Measurements from ENCODE around the gene SGTA.
A peak's percentile ranks its signal among the peaks of the same experiment; 100 is the strongest.

SGTA gene, protein sequence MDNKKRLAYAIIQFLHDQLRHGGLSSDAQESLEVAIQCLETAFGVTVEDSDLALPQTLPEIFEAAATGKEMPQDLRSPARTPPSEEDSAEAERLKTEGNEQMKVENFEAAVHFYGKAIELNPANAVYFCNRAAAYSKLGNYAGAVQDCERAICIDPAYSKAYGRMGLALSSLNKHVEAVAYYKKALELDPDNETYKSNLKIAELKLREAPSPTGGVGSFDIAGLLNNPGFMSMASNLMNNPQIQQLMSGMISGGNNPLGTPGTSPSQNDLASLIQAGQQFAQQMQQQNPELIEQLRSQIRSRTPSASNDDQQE

DNA sequence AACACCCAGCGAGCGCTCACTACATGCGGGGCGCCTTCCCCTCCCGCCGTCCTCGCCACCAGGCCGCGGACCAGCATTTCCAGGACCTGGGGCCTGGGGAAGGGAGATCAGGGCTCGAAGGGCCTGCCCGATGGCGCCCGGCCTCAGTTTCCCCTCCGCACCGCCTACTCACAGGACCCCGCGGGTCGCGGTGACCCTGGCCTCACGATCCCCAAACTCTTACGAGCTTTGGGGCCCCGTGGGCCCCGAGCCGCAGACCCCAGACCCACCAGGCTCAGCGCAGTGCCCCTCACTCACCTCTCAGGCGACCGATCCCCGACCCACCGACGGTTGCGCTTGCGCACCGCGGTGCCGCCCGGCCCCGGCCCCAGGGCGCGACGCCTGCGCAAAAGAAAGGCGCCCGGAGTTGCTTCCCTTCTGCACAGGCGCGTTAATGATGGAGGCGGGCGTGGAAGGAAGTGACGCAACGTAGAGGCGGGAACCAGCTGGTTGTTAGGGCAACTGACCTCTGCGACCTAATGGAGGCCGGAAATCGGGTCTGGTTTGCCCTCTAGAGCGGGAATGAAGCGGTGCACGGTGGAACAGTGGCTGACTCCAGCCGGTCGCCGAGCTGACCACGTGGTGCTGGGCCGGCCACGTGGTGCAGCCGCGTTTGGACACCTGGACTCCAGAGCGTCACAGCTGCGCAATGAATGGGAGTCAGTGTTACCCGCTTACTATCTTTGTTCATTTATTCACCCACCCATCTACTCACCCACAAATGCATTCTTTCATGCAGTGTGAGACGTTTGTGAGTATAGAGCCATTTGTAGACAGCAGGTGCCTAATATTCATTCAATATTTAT is at the start of gene SGTA:
SGTA (minus strand) TSS at position 338 of the 845 bp plus-strand sequence. CDS start 14,205 bp downstream, outside the sequence.
- DNase-seq (ENCODE audit: low spot score), result peak; percentile 99

DNA sequence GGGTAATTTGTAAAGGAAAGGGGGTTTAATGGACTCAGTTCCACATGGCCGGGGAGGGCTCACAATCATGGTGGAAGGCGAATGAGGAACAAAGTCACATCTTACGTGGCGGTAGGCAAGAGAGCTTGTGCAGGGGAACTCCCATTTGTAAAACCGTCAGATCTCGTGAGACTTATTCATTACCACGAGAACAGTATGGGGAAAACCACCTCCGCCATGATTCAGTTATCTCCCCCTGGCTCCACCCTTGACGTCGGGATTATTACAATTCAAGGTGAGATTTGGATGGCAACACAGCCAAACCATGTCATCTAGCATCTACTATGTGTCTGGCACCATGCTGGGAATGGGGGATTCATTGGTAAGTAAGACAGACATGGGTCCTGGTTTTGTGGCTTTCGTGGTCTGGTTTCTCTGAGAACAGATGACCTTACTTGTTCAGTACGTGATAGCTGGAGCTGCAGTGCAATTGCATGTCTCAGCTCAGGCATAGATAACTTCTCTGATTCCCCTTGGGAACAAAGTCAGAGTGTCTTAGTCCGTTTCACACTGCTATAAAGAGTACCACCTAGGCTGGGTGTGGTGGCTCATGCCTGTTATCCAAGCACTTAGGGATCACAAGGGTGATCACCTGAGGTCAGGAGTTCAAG is 44.9 kb upstream of the SGTA start:
- no peak for DNase-seq (ENCODE audit: low spot score)

DNA sequence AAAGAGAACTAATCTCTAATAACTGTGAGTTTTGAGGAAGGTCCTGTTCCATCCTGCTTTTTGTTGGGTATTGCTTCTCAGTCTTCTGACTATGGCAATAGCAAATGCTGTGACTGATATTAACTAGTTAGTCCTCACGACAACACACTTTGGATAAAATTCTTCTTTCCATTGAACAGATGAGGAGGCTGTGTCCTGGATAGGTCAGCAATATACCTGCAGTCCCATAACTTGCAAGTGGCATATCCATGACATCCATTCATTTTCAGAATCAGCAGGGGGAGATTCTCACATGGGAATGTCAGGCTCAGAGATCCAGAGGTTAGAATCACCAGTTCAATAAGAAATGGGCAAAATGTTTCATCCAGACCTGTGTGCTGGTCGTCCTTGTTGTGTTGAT is 43.9 kb upstream of the SGTA start:
- DNase-seq (ENCODE audit: low spot score), result no peak

DNA sequence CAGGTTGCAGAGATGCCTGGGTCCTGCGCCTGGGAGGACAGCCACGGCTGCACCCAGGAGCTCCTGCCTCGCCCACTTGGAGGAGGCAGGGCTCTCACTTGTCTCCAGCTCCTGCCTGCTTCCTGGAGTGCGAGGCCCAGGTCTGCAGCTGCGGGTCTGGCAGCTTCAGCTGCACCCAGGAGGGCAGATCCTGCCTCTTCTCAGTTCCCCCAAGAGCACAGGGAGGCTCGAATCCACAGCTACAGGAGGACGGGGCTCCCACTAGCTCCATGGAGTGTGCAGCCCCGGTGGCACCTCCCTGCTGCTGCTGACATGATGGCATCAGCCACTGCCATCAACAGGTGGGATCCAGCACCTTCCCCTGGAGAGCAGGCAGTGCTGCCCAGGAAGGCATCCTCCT is 41.1 kb upstream of the SGTA start:
- no peak for DNase-seq (ENCODE audit: low spot score)

DNA sequence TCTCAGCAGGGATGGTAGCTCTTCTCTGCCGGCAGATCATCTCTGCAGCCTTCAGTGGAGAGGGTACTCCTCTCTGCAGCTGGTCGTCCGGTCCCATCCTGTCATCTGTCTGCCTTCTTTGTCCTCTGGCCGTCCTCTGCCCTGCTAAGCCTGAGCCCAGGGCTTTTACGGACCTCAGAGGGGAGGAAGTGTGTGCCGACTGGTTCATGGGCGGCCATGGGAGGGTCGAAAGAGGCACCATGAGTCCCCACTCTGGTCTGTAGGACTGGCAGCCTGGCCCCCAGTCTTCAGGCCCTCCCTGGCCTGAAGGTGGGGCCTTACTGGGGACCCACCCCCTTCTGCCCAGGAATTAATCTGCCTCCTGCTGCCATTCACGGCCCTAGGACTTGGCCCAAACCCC is 40.6 kb upstream of the SGTA start:
- DNase-seq (ENCODE audit: low spot score), result no peak

DNA sequence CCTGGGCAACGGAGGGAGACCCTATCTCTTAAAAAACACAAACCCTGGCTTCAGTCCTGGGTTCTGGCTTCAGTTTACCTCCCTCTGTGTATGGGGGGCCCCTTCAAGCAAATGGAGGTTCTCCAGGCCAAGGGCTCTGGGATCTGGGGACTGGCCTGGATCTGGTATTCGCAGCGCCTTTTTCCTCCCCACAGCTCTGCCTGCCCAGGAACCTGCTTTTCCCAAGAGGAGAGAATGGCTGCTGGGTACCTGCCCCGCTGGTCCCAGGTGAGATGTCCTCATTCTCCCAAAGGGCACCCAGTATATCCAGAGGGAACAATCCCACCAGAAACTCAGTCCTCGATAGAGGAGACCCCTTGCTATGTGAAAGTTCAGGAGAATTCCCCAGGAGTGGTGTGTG is 39.8 kb upstream of the SGTA start:
- no peak for DNase-seq (ENCODE audit: low spot score)

DNA sequence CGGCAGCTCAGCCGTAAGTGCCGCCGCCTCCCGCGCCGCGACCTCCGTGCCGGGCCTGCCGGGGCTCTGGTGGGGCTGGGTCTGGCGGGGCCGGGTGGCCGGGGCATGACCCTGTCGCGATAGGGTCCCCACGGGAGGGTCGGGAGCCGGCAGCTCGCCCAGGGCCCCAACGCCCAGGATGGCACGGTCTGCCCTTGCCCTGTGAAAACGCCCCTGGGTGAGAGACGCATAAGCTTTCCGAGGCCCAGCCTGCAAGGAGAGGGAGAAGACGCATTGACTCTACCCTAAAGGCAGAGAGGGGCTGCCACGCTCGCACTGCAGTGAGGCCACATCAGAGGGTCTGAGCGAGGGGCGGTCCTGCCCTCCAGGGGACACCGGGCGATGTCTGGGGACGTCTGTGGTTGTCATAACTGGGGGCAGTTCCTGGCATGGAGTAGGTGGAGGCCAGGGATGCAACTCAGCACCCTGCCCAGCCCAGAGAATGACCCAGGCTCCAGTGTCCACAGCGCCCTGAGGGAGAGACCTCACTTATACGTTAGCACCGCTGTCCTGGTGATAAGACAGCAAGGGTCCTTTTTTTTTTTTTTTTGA is 37.1 kb upstream of the SGTA start:
- peak; percentile 12 for DNase-seq (ENCODE audit: low spot score)

DNA sequence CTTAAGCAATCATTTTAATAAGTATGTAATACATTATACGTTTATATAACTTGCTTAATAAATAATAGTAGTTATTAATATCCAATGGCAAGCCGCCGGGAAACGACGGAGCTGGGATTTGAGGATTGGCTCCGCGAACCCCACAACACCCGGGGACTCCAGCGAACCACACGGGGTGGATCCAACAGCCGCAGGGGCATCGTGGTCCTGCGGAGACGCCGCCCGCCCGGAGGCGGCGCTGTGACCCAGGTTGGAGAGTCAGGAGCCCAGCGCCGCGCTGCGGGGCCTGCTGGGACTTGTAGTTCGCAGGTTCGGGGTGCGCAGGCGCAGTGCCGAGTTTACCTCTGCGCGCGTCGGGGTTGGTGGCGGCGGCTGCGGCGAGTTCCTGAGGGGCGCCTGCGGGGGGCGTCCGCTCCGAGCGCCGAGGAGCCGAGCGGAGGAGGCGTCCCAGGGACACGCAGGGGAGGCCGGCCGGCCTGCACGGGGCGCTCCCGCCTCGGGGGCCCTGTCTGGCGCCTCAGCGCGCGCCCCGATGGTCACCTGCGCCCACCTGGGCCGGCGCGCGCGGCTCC is 36.6 kb upstream of the SGTA start, which contains the start of gene ZNF554:
ZNF554 (plus strand) TSS at position 329 of the 572 bp plus-strand sequence; CDS start at position 533, 204 bp downstream.
- DNase-seq (ENCODE audit: low spot score), result peak; percentile 95

DNA sequence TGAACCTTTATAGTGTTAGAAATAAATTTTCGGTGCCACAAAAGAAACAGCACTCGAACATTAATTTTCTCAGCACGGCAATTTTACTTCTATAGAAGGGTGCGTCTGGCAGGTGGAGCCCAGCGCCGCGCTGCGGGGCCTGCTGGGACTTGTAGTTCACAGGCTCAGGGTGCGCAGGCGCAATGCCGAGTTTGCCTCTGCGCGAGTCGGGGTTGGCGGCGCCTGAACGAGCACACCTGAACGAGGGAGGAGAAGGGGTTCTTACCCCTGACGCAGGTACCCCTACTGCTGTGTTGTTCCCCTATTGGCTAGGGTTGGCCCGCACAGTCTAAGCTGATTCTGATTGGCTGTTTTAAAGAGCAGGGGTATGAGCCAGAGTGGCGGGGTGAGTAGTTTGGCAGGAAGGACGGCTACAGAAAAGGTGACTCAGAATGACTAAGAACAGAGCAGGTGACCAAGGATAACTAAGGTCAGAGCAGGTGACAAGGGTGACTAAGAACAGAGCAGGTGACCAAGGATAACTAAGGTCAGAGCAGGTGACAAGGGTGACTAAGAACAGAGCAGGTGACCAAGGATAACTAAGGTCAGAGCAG is 34.3 kb upstream of the SGTA start:
- DNase-seq (ENCODE audit: low spot score), result peak; percentile 38

DNA sequence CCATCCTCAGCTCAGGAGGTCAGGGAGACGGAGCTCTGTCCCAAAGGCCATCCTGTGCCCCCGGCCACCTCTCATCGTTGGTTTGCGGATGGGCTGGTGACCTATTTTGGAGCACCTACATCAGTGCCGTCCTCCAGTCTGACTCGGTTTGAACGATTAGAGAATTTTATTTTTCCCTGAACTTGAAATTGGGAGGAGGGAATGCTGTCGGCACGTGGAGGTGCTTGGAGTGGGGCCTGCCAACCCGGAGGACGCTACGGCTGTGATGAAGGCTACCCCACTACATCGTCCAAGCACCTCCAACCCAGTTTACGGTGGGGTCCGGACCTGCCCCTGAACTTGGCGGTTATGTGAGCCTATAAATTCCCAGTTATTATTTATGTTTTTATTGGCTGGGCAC is 33.6 kb upstream of the SGTA start:
- no peak for DNase-seq (ENCODE audit: low spot score)

DNA sequence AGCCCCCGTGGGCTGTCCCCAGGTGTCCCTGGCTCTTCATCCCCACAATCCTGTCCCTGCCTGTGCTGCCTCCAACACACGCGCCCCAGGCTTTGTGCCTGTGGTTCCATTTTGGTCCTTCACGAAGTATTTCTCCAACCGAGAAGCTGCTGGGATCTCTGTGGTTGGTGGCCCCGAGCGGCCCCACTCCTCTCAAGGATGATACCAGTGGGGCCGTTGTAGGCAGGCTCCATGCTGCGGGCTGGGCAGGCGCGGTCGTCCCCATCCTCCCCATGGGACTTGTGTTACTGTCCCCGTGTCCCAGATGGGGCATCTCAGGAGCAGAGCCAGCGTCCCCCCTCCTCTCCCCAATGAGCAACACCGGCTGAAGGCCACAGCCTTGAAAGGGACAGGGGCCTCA is 32.9 kb upstream of the SGTA start:
- no peak for DNase-seq (ENCODE audit: low spot score)

DNA sequence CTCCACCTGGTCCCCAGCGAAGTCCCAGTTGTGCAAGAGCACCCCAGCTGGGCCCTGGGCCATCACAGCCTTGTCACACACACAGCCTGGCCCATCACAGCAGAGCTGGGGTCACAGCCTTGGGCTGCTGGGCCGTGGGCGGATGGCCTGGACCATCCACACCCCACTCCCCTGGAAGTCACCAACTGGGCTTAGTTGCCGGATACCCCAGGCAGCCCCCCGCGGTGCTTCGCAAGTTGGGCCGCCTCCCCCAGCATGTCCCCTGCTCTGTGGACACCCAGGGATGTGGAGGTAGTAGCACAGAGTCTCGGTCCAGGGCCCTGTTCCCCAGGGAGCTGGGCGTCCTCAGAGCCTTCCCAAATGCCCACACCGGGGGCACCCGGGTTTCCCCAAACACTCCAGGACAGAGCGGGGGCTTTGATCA is 32.1 kb upstream of the SGTA start:
- no peak for DNase-seq (ENCODE audit: low spot score)

DNA sequence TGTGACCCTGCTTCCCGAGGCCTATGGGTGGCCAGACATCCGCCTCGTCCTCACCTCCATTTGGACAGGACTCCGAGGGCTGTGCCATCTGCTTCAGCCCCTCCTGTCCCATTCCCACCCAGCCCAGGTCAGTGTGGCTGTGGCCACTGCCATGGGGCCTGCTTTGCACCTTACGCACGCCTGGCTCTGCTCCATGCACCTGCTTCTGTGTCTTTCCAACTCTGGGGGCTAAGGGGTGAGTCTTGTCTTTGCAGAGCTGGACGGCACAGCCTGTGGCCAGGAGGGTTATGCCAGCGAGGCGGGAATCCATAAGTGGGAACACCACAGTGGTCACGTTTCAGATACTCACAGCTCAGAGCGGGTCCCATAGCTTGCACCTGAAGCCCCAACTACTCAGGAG is 31.4 kb upstream of the SGTA start:
- DNase-seq (ENCODE audit: low spot score), result no peak

DNA sequence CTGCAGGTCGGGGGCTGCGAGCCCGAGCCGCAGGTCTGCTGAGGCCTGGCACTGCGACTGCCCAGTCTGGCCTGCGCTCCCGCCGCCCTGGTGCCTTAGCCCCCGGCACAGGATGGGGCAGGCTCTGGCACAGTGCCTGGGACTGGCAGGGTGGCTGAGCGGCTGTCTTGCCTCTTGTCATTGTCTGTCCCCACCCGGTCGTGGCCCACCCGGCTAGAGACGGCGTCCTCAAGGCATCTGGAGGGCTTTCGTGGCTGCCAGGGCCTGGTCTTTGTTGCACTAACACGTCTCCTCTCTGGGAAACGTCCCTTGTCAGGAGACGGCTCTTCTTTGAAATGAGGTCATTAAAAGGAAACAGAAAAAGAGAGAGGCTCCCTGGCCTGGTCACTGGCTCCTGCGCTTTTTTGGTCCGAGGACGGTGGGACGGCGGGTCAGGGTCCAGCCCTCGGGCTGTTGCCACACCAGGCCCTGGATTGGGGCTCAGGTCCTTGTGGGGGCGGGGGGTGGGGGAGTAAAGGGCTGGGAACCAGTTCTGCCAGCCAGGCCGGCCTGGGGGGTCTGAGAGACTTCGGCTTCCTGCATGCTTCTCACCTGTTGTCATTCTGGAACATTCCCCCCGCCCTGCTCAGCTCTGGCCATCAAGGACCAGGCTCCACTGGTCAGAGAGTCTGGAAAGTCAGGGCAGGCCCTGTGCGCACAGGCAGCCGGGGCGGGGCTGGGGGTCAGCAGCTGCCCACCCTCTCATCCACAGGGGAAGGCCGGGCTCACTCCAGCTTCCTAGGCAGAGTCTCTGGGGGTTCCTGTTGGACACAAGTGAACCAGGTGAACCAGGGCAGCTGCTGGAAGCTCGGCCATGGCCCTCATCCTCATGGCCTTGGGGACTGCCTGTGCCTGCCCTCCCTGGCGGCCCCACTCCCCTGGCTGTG is 30.4 kb upstream of the SGTA start:
- no peak for DNase-seq (ENCODE audit: low spot score)

DNA sequence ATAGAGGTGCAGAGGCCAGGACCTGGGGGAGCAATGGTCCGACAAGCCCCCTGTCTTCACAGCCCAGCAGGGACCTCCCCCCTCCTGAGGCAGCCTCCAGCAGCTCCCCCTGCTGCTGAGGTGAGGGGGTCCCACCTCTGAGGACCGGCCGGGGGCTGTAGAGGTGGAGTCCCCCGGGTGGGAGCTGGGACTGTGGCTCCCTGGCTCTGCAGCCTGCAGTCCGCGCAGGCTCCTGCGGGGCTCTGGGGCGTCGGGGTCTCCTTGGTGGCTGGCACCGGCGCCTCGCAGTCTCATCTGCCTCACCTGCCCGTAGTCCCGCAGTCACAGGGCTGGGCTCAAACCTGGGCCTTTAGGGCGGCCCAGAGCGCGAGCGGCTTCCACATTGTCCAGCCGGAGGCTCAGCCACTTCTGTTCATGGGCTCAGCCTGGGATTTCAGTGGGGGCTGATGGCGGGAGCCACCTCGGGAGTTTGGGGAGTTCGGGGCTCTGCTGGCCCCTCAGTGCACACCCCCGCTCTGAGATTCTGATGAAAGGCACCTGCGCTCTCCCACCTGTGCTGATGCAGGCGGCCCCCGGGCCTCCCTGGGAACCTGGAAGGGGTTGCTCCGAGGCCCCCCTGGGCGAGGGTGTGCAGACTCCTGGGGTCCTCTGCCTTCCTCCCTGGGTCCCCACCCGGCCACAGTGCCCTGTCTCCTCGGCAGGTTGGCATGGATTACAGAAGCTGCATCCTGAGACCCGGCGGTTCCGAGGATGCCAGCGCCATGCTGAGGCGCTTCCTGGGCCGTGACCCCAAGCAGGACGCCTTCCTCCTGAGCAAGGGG is 29.6 kb upstream of the SGTA start:
- DNase-seq (ENCODE audit: low spot score), result no peak

DNA sequence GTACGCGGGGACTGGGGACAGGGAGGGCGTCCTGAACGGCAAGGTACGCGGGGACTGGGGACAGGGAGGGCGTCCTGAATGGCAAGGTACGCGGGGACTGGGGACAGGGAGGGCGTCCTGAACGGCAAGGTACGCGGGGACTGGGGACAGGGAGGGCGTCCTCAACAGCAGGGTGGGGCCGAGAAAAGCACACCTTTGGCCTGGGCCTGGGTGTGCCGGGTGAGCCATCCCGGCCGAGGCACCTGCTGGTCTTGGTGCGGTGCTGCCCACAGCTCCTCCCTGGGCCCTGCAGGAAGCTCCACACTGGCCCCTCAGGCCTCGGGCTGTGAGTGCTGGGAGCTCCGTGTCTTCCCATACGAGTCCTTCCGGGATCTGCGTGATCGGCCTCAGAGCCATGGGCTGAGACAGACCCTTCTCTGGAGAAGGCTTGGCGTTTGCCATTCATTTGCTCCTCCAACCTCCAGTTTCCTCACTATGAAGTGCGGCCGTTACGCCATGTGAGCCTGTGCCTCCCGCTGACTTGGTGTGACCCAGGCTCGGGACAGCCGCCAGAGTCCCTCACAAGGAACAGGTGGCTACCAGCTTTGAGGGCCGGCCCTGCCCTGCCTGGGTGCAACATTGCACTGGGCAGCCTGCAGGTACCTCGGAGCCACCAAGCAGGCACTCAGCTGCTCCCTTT is 28.8 kb upstream of the SGTA start:
- DNase-seq (ENCODE audit: low spot score), result no peak

DNA sequence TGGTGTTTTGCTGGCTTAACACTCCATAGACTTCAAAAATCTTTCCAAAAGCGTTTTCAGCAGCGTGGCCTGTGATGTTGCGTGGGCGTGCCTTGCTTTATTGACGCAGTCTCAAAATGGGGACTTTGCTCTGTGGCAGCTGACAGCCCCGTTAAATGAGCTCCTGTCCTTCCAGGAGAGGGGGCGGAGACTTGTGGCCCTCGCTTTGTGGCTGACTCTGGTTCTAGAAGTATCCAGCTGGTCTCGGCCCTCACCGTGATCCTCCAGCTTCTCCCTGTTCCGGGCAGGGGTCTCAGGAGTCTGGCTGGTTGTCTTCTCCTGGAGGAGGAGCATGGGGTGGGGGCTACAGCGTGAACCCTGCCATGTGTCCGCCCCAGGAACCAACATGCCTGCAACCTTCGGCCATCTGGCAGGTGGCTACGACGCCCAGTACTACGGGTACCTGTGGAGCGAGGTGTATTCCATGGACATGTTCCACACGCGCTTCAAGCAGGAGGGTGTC is 28.2 kb upstream of the SGTA start:
- DNase-seq (ENCODE audit: low spot score), result no peak

DNA sequence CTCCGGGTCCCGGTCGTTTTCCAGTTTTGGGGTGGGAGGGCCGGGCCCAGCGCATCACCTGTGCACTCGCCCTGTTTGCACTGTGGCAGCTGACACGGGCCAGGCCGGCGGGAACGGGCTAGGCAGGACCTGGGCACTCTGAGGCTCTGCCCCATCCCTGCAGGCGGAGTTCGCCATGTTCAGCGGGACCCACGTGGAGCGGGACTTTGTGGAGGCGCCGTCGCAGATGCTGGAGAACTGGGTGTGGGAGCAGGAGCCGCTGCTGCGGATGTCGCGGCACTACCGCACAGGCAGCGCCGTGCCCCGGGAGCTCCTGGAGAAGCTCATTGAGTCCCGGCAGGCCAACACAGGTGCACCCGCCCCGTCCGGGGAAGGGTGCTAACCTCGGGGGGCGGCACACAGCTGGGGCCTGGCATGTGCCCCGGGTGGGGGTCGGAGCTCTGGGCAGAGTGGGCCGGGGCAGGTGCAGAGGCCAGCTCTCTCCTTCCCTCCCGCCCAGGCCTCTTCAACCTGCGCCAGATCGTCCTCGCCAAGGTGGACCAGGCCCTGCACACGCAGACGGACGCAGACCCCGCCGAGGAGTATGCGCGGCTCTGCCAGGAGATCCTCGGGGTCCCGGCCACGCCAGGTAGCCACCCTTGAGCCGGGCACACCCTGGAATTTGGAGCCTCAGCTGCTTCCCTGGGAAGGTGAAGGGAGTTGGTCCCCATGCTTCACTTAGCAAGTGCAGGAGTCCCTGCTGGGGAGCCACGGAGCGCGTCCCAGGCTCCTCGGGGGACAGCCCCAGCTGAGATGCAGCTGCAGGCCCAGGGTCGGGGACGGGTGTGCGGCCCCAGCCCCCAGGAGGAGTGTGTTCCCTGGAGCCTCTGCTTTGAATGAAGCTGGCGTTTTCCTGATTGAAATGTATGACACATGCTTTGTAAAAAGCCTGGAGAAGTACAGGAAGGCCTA is 27.3 kb upstream of the SGTA start:
- no peak for DNase-seq (ENCODE audit: low spot score)

Measured in kidney tubule cell (primary cell).